ENCODE results near the gene APRT.
"Not testable (repeated sequence)": the region's sequence is repeated elsewhere in the genome, so short reads cannot be mapped to it uniquely, and the experiment has no call there.

The APRT gene

DNA sequence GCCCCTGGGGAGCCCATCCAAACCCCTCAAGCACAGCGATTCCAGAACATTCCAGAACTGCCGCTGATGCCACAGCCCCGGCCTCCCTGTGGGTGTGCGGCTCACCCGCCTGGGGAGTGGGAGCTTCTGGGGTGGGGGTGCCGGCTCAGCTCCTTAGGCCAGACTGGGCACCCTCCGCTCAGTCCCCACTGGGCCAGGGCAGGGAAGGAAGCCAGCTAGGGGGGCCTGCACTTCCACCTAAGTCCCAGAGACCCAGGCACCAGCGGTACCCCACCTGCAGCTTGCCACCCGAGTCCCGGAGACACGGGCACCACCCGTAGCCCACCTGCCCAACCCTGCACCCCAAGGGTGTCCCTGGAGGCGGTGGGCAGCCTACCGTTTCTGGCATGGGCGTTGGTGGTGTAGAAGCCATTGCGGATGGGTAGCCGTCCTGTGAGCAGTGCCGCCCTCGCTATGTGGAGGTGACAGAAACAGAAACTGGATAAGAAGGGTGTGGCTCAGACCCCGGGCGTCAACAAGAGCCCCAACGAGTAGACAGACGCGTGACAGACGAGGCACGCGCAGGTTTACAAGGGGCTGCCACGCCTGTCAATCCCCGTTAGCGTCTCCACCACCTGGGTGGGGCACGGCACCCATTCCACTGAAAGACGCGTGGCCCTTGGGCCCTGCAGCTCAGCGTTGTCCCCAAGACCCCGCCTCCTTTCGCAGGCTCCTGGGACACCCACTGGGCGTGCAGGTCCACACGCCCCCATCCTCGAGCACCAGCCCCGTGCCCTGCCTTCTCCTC lies 30.0 kb upstream of the APRT start:
- DNase-seq: no peak

DNA sequence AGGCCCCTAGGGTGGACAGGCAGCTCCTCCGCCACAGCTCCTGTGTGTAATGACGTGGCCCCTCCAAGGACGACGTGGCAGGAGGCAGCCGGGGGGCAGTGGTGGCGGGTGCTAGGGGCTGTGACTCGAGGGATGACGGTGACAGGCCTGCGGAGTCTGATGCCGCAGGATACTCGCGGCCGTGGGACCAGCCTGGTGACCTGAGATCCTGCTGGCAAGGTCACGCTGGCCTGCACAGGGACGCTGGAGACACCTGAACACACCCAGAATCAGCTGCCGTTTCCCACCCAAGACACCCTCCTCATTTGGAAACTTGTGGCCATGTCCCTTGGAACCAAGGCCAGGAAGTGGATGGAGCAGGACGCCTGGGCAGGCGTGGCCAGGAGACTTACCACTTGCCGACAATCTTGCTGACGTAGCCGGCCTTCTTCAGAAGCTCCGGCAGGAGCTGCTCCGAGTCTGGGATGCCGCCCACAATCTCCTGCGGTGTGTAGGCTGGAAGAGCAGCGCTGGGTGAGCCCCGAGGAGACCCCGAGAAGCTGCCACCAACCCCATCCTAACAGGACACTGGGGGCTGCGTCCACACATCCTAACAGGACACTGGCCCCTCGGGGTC lies 29.0 kb upstream of the APRT start:
- no peak for DNase-seq

DNA sequence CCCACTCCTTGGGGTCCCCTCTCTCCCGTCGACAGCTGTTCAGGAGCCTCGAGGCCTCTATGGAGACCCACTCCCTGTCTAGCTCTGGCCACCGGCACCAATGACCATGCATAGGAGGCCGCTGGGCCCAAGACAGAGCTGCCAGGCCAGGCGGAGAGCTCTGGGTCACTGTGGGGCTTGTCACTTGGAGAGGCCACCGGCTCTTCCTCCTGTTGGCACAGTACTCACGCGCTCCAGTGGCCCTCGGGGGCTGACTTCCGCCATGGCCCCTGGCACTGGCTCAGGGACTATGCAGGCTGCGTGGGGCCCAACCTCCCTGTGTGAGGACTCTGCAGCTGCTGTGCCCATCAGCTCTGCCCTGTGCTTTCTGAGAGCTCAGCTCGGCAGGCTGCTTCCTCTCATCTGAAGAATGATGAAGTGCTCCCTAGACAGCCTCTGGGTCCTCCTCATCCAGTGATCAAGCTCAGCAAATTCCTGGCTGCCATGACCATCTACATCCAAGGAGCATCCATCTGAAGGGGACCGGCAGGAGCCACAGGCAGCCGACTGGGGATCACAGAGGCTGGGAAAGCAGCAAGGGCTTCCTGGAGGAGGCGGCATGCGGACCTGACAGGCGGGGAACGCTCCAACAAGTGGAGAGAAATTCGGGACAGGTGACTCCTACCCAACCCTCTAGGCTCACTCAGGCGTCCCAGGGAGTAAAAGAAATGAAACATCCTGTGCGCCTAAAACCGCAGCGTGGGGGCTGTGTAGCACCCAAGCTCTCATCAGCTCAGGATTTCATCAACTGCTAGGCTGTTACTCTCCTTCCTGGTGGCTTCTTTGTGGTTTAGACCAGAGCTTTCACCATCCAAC lies 28.2 kb upstream of the APRT start:
- no peak for DNase-seq

DNA sequence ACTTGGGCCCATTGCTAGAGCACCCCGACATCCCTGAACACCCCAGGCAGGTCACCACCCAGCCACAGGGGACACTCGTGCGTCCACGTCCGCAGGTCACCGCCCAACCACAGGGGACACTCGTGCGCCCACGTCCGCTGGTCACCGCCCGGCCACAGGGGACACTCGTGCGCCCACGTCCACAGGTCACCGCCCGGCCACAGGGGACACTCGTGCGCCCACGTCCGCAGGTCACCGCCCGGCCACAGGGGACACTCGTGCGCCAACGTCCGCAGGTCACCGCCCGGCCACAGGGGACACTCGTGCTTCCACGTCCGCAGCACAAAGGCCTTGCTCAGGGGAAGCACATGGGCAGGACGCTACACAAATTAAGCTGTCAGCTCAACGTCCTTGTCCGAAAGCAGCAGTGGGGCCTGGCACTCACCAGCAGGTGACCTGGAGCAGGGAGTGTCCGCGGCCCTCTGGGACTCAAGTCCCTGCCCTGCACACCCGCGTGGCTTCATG lies 27.4 kb upstream of the APRT start:
- DNase-seq: no peak

DNA sequence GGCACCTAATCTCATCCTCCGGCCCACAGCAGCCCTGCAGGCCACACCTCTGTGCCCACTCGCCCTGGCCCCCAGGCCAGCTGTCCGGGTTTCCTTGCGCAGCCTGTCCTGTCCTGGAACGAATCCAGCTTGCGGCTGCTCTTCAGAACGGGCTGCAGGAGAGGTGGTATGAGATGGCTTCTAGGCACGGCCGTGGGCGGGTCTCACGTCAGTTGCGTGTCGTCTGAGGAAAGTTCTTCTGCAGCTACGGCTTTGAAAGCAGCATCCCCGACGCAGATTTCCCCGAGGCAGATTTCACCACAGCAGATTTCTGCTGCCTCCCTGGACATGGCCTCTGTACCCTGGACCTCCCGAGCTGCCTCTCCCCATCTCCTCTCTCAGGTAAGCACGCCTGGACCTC lies 26.8 kb upstream of the APRT start:
- no peak for DNase-seq

DNA sequence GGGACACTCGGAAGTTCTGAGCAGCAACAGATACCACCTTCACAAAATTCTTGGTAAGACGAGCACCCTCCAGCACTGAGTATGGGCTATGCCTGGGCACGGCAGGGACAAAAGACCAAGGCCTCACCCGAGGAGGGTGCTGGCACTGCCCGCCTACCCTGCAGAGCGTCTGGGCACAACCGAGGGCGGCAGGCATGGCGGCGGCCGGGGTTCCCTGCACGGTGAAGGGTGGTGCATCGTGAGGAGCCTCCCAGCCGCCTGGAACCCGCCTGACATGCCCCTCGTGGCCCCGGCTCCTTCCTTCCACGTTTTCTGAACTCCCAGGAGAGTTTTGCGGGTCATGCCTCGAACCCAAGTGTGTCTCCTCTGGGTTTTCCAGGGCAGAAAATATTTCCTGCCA lies 26.1 kb upstream of the APRT start:
- DNase-seq: no peak

DNA sequence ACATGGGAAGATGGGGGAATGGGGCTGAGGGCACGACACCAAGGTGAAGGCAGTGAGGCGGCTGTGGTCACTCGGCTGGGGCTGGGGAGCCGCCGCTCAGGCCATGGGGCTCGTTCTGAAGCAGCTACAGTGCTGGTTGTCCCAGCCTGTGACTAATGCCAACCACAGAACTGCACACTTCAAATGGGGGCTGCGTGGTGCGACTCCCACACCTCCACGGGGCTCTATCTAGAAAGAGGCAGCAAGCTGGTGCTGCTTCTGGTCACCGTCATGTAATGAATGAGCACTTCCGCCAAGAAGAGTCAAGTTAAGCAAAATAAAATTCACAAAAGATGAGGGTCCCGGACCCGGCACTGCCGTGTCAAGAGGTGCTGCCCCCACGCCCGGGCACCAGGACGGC lies 25.1 kb upstream of the APRT start:
- DNase-seq: no peak

DNA sequence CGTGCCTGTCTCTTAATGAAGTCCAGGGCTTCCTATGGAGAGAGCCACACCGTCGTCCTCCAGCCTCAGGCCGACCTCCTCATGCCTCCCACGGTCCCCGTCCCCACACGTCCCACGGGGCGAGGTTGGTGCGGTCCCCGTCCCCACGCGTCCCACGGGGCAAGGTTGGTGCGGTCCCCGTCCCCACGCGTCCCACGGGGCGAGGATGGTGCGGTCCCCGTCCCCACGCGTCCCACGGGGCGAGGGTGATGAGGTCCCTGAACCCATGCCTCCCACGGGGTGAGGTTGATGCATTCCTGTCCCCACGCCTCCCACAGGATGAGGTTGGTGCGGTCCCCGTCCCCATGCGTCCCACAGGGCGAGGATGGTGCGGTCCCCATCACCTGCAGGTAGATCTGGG lies 24.1 kb upstream of the APRT start:
- DNase-seq: no peak

DNA sequence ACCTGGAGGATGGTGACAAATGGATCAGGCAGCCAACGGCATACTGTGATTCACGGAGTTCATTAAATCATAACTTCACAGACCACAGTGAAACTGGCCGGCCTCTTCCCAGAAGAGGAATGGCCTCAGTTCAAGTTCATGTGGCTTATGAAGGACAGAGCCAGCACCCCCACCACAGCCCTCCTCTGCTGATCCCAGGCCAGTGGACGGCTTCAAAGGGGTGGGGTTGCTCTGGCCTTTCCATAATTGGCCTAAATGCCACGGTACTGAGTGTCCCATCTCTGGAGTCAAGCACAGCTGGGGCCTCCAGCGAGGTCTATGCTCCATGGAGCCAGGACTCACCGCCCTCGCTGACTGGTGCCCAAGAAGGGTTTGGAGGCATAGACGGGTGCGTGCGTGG lies 23.7 kb upstream of the APRT start:
- no peak for DNase-seq

DNA sequence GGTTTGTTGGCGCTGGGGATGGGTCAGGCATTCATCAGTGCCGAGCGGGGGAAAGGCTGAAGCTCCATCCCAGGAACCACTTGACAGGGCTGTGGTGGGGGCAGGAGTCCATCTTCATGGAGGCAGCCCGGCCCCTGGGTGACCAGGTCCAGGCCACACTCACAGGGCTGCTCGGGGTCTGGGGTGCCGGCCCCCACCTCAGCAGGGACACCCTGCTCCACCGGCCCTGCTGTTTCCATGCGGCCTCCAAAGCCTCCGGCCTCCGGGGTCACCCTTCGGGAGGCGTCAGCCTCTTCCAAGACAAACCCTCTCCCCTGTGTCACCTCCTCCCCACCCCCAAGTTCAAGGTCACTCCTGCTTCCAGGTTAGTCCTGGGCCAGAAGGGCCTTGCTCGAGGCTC lies 22.9 kb upstream of the APRT start:
- DNase-seq: no peak

DNA sequence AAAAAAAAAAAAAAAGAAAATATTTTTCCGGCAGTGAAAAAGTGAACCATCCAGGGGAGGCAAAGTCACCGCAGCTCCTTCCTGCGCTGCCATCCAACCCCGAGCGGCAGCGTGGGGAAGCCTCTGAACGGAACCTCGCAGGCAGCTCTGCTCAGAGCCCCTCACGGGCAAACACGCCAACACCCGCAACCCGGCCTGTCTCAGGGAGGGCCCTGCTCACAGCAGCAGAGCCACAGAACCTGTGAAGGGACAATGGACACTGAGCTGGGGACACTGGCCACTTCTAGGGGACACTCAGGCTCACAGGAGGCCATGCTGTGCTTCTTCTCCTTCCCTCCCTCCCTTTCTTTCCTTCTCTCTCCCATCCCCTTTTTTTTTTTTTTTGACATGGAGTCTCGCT lies 21.4 kb upstream of the APRT start:
- DNase-seq: no peak

DNA sequence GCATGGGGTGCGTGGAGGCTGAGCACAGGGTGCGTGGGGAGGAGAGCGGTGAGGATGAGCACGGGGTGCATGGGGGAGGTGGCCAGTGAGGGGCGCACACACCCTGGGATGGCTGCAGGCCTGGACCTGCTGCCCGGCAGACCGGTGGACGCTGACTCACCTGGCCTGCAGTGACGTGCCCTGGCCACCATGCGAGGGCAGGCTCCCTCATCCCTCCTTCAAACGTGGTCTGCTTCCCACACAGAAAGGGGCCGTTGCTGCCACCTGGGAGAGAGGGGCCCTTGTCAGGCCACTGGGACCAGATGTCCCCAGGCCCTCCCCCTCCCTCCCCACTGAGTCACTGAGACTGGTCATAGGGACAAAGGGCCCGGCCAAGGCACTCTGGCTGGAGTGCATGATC lies 20.1 kb upstream of the APRT start:
- DNase-seq: no peak

DNA sequence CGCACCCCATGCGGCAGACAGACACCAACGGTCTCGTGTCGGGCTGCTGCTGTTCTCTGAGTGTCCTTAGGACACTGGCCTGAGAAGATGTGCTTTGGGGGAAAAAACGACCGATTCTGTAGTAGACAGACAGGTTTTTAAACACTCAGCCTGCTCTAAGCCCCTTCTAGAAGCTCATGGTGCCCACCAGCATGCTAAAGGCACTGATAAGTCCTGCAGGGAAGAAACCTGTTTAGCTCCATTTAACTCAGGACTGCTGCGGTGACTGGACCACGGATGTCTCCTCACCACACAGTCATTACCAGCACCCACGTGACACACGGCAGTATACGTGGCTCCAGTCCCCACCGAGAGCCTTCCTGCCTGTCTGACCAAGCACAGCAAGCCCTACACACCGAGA lies 19.1 kb upstream of the APRT start:
- DNase-seq: no peak

DNA sequence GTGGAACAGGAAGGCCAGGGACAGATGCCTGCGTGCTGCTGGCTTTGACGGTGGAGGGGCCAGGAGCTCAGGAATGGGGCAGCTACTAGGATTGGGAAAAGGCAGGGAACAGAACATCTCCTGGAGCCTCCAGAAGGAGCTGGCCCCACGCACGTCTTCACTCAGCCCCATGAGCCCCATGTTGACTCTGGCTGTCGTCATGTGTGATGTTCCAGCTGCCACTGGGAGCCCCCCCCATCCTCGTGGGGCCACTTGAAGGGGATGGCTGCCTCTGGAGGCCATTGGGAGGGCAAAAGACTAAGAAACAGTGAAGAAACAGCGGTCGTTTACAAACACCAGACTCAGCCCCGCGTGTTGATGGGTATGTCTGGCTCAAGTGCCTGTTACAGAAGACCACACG lies 18.5 kb upstream of the APRT start:
- DNase-seq: no peak

DNA sequence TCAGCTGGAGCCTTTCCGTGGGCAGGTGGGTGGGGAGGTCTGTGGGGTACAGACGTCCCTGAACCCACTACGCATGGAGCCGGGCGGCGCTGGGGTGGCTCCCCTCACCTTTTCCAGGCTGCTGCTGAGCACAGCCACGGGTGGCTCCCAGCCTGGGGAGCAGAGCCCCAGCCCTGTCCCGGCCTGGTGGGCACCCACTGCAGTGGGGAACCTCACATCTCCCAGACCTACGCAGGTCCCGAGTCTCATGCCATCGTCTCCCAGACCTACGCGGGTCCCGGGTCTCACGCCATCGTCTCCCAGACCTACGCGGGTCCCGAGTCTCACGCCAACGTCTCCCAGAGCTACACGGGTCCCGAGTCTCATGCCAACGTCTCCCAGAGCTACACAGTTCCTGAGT lies 17.0 kb upstream of the APRT start:
- DNase-seq: no peak

DNA sequence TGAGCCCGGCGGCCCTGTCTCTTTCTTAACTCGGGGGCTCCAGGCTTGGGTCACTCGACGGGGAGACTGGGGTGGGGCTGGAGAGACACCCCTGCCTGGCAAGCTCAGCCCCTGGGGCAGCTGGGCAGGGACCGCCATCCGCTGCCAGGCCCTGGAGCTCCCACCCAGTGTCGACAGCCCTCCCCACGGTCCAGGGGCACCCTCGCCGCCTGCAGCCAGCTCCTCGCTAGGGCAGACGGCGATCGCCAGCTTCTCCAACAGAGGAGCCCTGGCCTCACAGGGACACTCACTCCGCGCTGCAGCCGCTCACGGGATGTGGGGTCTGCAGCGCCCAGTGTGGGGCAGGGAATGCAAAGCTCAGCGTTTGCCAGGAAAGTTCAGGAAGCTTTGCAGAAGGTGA lies 16.0 kb upstream of the APRT start:
- DNase-seq: no peak

DNA sequence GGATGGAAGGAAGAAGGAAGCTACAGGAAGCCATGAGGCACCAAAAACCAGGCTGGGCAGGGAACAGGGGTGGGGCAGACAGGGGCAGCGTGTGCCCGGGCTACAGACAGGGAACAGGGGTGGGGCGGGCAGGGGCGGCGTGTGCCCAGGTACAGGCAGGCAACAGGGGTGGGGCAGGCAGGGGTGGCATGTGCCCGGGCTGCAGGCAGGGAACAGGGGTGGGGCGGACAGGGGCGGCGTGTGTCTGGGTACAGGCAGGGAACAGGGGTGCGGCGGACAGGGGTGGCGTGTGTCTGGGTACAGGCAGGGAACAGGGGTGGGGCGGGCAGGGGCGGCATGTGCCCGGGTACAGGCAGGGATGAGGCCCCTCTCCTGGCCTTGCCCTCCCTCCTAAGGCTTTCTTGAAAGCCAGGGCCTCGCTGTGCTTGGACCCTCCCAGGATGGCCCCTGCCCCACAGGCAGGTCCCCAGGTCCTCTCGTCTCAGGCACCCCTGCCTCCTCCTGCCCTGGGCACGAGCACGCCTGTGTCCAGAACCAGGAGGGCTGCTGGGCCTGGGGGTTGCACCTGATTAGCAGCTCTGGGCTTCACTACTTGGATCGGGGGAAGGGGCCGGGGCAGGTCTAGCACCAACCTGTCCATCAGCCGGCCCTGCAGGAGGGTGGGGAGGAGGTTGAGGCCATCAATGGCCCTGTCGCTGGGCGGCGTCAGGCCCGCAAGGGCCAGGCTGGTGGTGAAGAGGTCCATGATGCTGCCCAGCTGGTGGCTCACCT lies 14.5 kb upstream of the APRT start:
- no peak for DNase-seq

DNA sequence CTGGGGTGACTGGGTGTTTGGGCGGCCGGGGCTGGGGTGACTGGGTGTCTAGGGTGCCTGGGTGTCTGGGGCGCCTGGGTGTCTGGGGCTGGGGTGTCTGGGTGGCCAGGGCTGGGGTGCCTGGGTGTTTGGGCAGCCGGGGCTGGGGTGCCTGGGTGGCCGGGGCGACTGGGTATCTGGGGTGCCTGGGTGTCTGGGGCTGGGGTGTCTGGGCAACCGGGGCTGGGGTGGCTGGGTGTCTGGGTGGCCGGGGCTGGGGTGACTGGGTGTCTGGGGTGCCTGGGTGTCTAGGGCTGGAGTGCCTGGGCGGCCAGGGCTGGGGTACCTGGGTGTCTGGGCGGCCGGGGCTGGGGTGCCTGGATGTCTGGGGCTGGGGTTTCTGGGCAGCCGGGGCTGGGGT lies 13.4 kb upstream of the APRT start:
- DNase-seq: no peak

DNA sequence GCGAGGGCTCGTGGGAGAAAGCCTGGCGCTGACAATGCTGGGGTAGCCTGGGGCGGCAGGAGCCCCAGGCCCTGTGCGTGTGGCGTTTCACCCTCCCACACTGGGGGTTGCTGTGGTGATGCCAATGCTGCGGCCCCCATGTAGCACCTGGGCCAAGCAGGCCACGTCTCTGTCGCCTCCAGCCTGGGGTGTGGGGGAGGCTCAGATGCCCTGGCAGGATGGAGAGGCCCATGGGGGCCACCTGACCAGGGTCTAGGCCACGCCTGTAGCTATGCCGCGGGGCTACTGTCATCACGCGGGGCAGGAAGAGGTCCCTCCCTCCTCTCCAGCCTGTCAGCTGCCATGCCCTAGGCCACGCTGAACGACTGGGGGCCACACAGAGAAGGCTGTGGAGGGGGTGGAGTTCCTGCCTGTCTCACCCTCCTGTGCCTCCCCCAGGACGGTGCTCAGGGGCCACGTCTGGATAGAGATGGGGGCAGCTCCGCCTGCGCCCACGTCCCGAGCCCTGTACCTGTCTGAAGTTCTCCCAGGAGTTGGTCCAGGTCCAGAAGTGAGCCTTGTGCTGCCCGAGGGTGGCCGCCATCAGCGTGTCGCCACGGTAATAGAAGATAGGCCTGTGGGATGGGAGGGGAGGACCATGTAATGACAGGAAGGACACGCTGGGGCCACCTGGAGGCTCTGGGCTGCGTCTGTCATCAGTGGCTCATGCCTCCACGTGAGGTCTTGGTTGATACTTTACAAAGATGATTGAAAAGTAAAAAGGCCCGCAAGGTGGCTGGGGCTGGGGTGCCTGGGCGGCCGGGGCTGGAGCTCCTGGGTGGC lies 12.7 kb upstream of the APRT start:
- DNase-seq: no peak

DNA sequence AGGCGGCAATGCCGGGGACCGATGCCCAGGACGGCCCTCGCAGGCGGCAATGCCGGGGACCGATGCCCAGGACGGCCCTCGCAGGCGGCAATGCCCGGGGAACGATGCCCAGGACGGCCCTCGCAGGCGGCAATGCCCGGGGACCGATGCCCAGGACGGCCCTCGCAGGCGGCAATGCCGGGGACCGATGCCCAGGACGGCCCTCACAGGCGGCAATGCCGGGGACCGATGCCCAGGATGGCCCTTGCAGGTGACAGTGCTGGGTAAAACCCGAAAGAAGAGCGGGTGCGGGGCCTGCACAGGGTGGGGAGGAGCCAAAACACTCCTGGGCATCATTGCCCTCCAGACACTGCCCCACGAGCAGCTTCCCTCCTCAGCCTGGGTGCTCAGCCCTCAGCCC lies 11.9 kb upstream of the APRT start:
- DNase-seq: not testable (repeated sequence)

DNA sequence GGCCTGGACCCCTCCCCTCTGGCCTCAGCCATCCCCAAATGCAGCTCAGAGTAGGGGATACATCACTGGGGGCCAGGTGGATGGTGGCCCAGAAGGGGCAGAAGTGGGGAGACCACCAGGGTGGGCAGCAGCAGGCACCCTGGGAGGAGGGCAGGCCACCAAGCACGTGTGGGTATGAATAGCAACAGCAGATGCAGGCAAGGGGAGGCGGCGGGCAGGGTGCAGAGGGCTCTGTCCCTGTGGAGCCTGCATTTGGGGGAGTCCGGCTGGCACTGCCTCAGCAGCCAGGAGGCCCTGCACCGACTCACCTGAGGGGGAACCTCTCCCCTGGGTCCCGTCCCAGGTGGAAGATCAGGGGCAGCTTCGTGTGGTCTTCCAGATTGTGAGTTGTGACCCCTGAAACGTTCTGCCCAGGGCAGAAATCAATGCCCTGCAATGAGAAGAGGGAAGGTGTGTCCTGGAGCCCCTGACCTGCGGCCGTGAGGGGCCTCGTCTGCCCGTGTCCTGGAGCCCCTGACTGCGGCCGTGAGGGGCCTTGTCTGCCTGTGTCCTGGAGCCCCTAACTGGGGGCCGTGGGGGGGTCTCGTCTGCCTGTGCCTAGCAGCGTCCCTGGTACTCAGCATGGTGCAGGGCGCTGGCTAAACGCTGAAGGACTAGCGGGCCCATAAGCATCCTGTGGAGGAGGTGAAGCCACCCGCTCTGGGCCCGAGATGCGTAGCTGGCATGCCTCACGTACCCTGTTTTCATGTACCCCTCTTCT lies 10.7 kb upstream of the APRT start:
- no peak for DNase-seq
